HT1080 (cell line): ENCODE data around the gene PDE10A. TPM values are rescaled to one million over a fixed set of nuclear protein-coding genes. Genes with fewer than 3 reads are reported as not detected.
"Not testable (repeated sequence)": the region's sequence is repeated elsewhere in the genome, so short reads cannot be mapped to it uniquely, and the experiment has no call there.

Experiments used
- DNase-seq: peaks from one replicate; pipeline ENCODE4 v3.0.0-alpha.2; 2015; ENCODE audit warnings: low read depth
- total RNA-seq: library from RNA; depleted of rRNA; stranded (reverse); fragments of >200 nt; shearing (Covaris generic); gene quantifications from 2 replicates; pipeline ENCODE4 v1.2.3, GENCODE V29; 2014

The PDE10A gene
- total RNA-seq, 1 experiment from 2014 or later, result 4.4 TPM

DNA sequence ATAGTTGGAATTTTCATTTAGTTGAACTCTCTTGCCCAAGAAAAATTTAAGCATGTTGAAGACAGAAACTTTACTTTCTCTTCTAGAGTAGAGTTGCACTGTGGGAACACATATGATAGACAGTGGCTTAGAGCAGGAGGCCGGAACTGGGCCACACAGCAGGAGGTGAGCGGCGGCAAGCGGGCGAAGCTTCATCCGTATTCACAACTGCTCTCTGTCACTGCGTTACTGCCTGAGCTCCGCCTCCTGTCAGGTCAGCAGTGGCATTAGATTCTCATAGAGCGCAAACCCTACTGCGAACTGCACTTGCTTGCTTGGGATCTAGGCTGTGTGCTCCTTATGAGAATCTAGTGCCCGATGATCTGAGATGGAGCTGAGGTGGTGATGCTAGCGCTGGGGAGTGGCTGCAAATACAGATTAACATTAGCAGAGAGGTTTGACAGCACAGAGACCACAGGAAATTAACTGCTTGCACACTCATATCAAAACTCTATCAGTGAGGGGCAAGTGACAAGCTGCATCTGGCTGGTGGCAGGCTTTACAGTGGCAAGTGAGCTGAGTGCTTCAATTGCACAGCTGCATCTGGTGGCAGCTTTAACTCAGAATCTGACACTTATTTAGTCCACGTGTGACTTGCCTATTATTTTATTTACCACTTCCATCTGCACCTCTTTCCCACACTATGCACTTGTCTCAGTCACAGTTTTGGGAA lies 178.7 kb downstream of the PDE10A start:
- DNase-seq, result no peak

DNA sequence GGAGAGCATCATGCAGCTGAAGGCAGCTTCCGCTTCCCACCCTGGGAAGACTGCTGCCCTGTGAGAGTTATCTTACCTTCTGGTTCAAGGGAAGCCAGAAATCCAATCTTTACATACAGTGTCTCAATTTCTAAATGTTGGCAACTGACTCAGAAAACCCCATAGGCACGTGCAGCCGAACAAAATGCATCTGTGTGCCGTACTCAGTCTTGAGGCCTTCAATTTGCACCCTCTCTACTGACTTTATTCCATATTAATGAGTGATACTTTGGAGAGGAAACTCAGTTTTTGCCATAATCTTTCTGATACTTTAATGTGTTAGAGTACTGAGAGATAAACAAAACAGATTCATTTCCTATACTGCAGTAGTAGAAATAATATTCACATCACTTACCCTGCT lies 181.1 kb downstream of the PDE10A start:
- no peak for DNase-seq

DNA sequence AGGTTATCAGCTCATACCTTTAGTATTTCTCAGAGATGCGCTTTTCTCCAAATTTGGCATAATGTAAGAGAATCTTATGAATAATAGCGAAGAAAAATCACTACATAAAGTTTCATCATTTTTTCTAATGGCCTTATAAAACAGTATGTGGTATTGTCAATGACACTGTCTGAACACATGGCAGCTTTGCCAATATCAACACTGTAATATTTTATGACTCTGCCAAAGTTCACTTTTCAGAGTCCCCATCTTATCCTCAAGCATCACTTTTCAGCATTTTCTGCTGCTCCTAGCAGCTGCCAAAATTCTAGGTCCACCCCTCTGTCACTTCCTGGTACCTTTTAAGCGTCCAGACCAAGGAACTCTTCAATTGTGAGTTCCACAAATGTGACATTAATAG lies 182.1 kb downstream of the PDE10A start:
- no peak for DNase-seq

DNA sequence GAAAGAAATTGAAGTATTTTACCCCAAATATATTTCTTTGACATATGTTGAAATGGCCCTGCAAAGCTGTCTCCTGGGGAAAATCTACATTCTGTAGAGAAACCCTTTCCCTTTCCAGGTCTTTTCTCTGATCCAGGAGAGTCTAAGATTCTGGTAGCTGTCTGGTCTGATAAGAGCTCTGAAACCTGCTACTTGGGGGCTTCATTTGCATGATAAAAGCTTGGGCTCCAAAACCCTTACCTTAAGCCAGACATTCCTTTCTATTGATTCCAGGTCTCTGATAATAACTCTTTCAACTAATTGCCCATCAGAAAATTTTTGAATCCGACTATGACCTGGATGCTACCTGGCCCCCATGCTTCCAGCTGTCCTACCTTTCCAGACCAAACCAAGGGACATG lies 184.5 kb downstream of the PDE10A start:
- no peak for DNase-seq

DNA sequence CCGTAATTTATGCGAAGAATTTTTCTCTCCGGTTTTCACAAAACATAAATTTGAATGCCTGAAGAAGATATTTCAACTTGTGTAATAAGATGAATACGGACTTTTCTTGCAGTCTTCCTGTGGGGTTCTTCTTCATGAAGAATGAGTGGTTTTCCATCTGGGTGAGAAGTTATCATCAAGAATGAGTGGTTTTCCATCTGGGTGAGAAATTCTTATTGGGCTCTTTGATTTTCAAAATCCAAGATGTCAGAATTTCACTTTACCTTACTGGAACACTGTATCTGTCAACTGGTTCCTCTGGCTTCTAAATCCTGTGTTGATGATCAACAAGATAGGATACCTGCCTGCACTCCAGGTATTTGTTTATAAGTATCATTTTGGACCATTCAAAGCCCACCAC lies 193.6 kb downstream of the PDE10A start:
- DNase-seq, result no peak

DNA sequence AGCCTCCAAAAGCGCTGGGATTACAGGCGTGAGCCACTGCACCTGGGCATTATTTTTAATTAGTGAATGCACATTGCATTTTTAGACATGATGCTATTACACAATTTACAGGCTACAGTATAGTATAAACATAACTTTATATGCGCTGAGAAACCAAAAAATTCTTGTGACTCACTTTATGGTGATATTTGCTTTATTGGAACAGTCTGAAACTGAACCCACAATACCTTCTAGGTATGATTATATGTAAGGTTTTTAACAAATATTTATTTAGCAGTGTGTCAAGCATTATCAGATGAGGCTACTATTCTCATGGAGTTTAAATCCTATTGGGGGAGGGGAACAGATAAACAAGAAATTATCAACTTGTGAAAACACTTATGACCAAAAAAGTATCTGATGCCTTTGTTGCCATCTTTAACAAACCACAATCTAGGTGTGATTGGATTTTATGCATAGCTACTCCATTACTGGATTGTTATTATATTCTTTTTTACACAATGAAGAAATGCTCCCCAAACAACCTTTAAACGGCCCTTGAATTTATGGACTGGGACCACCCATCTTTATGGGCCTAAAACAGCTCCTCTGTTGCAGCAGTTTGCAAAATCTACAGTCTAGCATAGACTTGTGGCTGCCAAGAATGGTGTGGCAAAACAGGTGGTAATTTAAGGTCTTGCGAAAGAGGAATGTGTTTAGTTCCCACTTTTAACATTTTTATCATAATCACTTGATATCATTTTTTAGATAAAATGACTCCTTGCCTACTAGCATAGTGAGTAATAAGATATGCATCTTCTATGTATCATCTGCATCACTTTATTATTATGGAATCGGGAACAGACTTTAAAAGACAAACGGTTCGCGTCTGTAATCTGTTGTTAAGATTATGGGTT lies 194.5 kb downstream of the PDE10A start:
- no peak for DNase-seq

DNA sequence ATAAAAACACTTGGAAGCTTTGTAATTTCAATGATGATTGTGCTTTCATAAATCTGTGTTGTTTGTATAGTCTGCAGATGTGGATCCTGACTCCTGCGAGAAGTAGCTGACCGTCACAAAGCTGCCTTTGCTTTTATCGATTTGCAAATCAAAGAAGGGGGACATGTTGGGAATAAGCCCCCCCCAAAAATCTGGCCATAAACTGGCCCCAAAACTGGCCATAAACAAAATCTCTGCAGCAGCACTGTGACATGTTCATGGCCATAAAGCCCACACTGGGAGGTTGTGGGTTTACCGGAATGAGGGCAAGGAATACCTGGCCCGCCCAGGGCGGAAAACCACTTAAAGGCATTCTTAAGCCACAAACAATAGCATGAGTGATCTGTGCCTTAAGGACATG lies 199.5 kb downstream of the PDE10A start:
- DNase-seq, result not testable (repeated sequence)

DNA sequence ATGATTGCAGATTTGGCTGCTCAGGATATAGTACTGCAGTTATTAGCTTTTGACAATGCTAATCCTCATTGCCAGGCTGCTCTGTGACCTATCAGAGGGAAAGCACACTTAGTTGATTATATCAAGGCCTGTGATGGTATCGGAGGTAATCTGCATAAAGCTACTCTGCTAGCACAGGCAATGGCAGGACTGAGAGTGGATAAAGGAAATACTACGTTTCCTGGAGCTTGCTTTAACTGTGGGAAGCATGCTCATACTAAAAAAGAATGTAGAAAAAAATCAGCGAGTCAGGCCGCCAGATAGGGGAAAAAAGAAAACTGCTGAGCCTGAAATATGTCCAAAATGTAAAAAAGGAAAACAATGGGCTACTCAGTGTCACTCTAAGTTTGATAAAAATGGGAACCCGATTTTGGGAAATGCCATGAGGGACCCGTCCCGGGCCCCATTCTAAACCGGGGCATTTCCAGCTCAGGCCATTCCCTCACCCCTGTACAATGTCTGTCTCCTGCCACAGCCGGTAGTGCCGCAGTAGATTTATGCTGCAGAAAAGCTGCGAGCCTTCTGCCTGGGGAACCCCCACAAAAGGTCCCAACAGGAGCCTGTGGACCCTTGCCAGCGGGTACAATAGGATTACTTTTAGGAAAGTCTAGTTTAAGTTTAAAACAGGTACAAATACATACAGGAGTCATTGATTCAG lies 203.3 kb downstream of the PDE10A start:
- DNase-seq, result not testable (repeated sequence)

DNA sequence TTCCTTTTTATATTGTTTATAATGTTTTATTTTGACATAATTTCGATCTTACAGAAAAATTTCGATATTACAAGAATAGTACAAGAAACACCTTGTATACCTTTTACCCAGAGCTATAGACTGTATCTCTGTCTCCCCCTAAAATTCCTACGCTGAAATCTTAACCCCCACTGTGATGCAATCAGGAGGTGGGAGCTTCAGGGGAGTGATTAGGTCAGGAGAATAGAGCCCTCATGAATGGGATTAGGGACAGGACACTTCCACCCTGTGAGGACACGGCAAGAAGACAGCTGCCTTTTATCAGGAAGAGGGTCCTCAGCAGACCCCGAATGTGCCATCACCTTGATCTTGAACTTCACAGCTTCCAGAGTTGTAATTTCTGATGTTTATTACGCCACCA lies 204.9 kb downstream of the PDE10A start:
- DNase-seq, result no peak

DNA sequence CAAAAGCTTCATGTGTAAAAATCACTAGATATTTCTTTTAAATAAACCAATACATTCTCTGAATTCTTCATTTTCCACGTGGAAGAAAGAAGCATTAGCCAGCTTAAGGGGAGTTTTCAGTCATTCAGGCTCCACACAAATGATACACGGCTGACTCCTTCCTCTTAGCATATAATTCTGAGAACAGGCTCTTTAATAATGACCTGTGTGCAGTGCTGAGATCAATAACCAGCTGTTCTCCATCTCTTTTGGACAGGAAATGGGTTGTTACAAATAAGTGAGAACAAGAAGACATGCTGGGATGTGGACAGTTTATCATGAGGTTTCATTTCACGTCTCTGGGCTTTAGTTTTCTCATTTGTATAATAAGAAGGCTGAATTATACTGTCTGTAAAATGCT lies 206.8 kb downstream of the PDE10A start:
- DNase-seq, result no peak

DNA sequence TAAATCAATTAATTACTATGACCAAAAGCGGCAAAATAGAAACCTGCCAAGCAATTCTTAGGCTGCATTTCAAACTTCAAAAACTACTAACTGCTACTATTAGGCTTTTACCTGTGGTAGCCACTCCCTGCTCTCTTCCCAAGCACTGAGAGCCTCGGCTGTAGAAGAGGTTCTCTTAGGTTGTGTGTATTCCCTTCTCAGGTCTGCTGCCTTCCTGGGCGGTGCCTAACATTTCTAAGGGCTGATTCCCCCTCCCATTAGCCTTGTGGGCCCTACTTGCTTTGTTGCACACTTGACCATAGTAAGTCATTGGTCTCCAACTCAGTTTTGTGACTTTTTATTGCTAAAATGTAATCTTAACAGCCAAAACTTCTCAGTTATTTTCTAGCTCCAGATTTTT lies 207.6 kb downstream of the PDE10A start:
- no peak for DNase-seq

DNA sequence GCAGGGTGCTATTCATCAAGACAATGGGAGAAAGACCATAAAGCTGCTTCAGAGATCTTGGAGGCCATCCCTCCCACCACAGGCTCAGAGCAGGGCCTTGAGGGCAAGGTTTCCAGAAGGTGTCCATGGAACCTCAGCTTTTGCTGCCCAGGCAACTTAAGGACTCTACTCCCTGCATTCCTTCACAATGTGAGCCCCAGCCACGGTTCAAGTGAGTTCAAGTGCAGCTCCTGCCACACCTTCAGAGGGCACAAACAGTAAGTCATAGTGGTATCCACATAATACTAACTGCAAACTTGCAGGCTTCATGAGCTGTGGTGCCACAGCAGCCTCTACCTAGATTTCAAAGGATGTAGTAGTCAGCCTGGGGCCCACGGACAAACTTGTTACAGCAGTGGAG lies 209.6 kb downstream of the PDE10A start:
- DNase-seq, result no peak

DNA sequence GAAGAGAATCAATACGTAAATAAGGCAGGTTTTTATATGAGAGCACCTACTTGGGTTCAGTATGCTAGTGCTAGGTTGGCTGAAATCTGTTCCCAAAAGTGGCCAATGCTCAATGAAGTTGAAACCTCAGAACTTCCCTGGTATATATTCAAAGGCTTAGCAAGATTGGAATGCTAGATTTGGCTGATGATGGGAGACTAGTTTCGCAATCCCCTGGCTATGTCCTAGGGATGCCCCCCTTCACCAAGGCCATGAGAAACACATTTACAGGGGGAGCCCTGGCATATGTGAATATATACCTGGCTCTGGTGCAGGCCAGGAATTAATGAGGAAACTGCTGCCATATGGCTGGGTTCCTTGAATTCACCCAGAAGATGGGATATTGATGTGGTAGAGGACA lies 211.2 kb downstream of the PDE10A start:
- DNase-seq, result no peak

DNA sequence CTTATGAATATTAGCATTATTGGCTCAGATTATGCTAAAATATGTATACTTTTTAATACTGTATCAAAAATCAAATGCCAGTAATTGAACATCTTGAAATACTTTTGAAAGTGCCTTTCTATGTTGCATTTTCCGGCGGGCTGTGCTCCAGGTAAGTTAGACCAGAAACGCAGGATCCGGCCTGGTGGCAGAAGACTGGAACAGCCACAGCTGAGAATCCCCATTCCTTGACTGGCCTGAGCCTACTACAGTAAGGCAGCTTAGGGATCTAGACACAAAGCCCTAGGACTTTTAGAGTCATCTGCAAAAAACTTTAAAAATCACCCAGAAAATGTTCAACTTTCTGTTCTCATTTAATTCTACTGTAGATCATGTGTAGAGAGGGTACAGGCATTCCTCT lies 214.8 kb downstream of the PDE10A start:
- no peak for DNase-seq

DNA sequence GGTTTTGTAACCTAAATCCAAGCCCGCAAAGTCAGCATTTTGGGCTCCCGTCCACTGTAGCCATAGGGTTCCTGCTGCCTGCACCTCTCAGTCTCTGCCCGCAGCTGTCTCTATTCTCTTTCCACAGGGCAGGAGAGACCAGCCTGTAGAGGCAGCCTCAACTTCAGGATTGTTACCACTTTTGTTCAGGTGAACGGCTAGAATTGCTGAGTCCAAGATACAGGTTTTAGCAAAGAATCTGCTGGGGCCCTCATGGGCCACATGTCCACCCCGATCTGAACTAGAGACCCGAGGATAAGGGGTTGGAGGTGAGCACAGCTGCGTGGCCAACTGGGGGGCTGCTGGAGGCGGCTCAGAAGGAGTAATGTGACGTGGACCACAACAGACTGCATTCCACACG lies 215.9 kb downstream of the PDE10A start:
- no peak for DNase-seq

DNA sequence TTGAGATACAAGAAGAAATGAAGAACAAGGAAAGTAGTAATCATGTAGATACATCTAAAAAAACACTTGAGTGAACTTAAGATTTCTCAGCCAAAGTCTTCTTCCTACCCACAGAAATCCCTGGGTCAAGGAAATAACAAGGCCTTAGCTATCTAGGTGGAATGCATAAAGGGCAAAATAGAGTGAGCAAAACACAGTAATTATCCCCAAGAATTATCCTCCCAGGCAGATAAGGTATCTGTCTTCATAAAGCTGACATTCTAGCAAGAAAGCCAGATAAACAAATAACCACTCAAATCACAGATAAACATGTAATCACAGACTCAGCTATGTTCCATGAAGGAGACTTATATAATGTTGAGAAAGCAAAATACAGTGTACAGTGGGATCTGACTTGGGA lies 216.7 kb downstream of the PDE10A start:
- DNase-seq, result no peak

DNA sequence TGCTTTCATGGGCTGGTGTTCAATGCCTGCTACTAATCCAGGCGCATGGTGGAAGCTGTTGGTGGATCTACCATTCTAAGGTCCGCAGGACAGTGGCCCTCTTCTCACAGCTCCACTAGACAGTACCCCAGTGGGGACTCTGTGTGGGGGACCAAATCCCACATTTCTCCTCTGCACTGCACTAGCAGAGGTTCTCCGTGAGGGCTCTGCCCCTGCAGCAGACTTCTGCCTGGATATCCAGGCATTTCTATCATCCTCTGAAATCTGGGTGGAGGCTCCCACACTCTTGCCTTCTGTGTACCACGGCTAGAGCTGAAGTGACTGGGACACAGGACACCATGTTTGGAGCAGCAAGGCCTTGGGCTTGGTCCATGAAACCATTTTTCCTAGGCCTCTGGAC lies 219.6 kb downstream of the PDE10A start:
- DNase-seq, result no peak

DNA sequence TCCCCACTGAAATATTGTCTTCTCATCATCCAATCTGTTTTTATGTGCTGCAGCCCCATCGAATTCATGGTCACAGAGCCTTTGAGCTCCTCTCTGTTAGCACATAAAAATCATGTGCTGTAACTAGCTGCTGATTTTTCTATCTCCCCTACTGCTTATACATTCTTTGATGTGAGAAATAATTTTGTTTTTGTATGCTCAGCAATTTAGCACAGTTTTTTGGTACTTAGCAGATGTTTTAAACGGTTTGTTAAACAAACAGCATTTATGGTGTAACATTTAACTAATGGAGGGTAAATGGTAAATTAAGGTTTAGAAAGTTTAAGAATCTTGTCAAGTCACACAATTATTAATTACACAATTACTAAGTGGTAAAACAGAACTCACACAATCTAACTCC lies 221.9 kb downstream of the PDE10A start:
- DNase-seq, result no peak

DNA sequence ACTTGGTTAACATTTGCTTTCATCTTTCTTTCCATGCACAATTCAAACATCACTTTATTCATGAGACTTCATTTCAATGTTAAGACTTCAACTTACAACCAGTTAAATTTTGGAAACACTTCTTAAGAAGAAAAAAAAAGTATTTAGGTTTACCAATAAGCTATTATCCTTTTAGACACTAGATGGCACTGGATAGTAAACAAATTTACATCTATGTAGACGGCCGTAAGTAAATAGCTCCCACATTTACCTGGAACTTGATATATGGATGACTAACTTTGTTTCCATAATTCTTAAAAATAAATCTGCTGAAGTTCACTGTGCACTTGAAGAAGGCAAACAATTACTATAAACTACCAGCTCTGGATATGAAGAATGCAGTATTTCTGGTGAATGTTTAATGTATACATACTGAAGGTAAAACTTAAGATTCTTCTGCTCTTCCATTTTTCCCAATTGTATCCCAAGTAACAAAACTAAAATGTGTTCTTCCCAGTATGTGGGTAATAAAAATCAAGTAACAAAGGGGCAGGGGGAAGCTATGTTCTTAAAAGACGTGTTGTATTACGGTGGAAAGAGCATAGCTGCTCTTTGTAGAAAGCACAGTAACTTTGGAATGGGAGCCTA lies 223.0 kb downstream of the PDE10A start:
- DNase-seq, result peak; percentile 47

DNA sequence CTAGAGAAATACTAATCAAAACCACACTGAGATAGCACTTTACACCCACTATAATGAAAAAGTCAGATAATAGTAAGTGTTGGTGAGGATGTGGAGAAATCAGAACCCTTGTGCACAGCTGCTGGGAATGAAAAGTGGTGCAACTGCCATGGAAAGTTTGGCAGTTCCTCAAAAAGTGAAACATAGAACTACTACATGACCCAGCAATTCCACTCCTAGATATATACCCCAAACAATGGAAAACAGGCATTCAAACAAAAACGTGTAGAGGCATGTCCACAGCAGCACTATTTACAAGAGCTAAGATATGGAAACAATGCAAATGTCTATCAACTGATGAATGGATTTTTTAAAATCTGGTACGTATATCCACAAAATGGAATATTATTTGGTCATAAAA lies 236.1 kb downstream of the PDE10A start:
- no peak for DNase-seq

DNA sequence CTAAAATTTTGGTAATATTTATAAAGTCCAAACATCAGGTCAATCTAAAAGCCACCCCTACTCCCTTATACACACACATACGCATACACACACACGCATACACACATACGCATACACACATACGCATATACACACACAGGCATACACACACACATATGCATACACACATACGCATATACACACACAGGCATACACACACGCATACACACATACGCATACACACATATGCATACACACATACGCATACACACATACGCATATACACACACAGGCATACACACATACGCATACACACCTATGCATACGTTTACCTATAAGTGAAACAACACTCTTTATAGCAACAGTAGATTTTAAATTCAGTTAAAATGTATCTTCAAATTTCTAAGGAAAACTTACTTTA lies 240.8 kb downstream of the PDE10A start:
- DNase-seq, result no peak
